ENCODE results near the gene SHROOM2.

GRCh38 chrX:9977635-9978034 lies 191.4 kb downstream of the SHROOM2 start:
- TF ChIP-seq RARB (CRISPR knock-in tag; IDR thresholded peaks at IDR 0.05) (no peak), ARNTL (CRISPR knock-in tag; IDR thresholded peaks at IDR 0.05; ENCODE audit: borderline replicate concordance, low read depth) (no peak)

All from SK-N-SH treated with all-trans-retinoic acid at 6 μM for 48 hours (cell line).